K562 (cell line): ENCODE data around the gene ARID5B. TPM values are rescaled to one million over a fixed set of nuclear protein-coding genes. Genes with fewer than 3 reads are reported as not detected.

Experiments used
- ATAC-seq: fragments of 200-7000 bp; cut with Tn5 transposase; 3 replicates; pipeline ENCODE4 v1.9.1; 2020; ENCODE audit warnings: moderate library complexity
- BruUV-seq: library from RNA; stranded (reverse); fragments of 400-500 nt; replicated peaks from 2 replicates; lab custom pipeline; 2021; lab: Mats Ljungman, UMichigan
- CTCF ChIA-PET: fragments of 300-600 bp; formaldehyde crosslinking; extraction: SDS; loops from one replicate; lab custom pipeline; 2021; ENCODE audit warnings: low intra/inter-chr PET ratio; lab: Yijun Ruan, JAX
- POLR2A ChIA-PET: fragments of 300-600, 350-650 bp; sonication (Branson Sonifier 250); formaldehyde crosslinking; extraction: SDS; loops from one replicate; lab custom pipeline; 2021; ENCODE audit warnings: antibody characterized with exemption, inconsistent platforms; lab: Yijun Ruan, JAX
- DNase-seq, 4 experiments: peaks; one replicate each; pipeline versions ENCODE4 v3.0.0 to v3.0.0-alpha.2; 2011 to 2018; ENCODE audit warnings: low spot score in 3 of 4, mixed read lengths in 3 of 4; ENCODE audit errors: extremely low read depth in 1 of 4
- FAIRE-seq: peaks from 2 replicates; lab custom pipeline; 2011; peaks lifted over from hg19 to GRCh38; lab: Jason Lieb, UNC
- H2AFZ ChIP-seq: 2 replicates; pipeline ENCODE4 v1.6.0; 2011; ENCODE audit warnings: low read depth, low read length, control low read depth, inconsistent platforms
- H3K27ac ChIP-seq: fragments of 200-600 bp; 3 replicates; pipeline ENCODE4 v1.8.0; 2011; ENCODE audit warnings: low read depth, mild to moderate bottlenecking, control low read depth, inconsistent platforms, low read length, moderate library complexity, mixed read lengths; ENCODE audit errors: extremely low read depth
- H3K27me3 ChIP-seq, 2 experiments: fragments of 300-600 bp in 1 of 2; 2 replicates in 1 of 2; 3 replicates in 1 of 2; pipeline versions ENCODE4 v1.6.0 to v1.8.0; 2011; ENCODE audit warnings: inconsistent platforms in 2 of 2, low read length in 2 of 2, mild to moderate bottlenecking in 1 of 2, mixed read lengths in 1 of 2, moderate library complexity in 1 of 2; ENCODE audit not compliant: control insufficient read depth in 2 of 2, insufficient read depth in 2 of 2
- H3K36me3 ChIP-seq: fragments of 300-600 bp; 3 replicates; pipeline ENCODE4 v1.8.0; 2011; ENCODE audit warnings: mild to moderate bottlenecking, low read length, inconsistent platforms; ENCODE audit not compliant: control insufficient read depth, insufficient read depth
- H3K4me1 ChIP-seq, 2 experiments: fragments of 200-600 bp in 1 of 2; replicated peaks in 1 of 2; 2 replicates in 1 of 2; 3 replicates in 1 of 2; pipeline versions ENCODE4 v1.5.1 to v1.8.0; 2011; ENCODE audit warnings: inconsistent platforms in 2 of 2, low read length in 2 of 2, mild to moderate bottlenecking in 1 of 2, mixed read lengths in 1 of 2, moderate library complexity in 1 of 2; ENCODE audit not compliant: control insufficient read depth in 2 of 2, insufficient read depth in 2 of 2
- H3K4me2 ChIP-seq: 2 replicates; pipeline ENCODE4 v1.6.1; 2011; ENCODE audit warnings: low read length, control low read depth, inconsistent platforms, mixed read lengths; ENCODE audit not compliant: insufficient read depth
- H3K4me3 ChIP-seq: fragments of 200-600 bp; sonication (generic), shearing (Covaris generic); 2 replicates; pipeline ENCODE4 v1.5.1; 2016; ENCODE audit warnings: control low read depth, inconsistent platforms
- H3K79me2 ChIP-seq: fragments of 200-600 bp; 3 replicates; pipeline ENCODE4 v1.8.0; 2011; ENCODE audit warnings: low read length, inconsistent platforms; ENCODE audit not compliant: control insufficient read depth, insufficient read depth
- H3K9ac ChIP-seq, 2 experiments: 2 replicates each; pipeline versions ENCODE4 v1.6.0 to v1.6.1; 2011; ENCODE audit warnings: low read depth in 2 of 2, low read length in 2 of 2, control low read depth in 1 of 2, inconsistent platforms in 1 of 2, mild to moderate bottlenecking in 1 of 2, mixed read lengths in 1 of 2; ENCODE audit not compliant: insufficient read depth in 1 of 2
- H3K9me1 ChIP-seq: one replicate; pipeline ENCODE4 v1.6.0; 2011; ENCODE audit warnings: inconsistent platforms, mild to moderate bottlenecking, low read length, moderate library complexity; ENCODE audit not compliant: control insufficient read depth, insufficient read depth
- H3K9me3 ChIP-seq: replicated peaks from 2 replicates; pipeline ENCODE4 v1.5.1; 2011; ENCODE audit warnings: low read depth, low read length, inconsistent platforms; ENCODE audit not compliant: control insufficient read depth, insufficient read depth
- H4K20me1 ChIP-seq: replicated peaks from 2 replicates; pipeline ENCODE4 v1.6.1; 2011; ENCODE audit warnings: low read length, inconsistent platforms, mixed read lengths; ENCODE audit not compliant: control insufficient read depth, insufficient read depth
- ARID2 ChIP-seq: fragments of 450-650 bp; IDR thresholded peaks from 2 replicates; pipeline ENCODE4 v1.6.1; 2017; ENCODE audit warnings: antibody characterized with exemption, mild to moderate bottlenecking
- BACH1 ChIP-seq: fragments of 200-800 bp; sonication (Bioruptor generic); IDR thresholded peaks from 2 replicates; pipeline ENCODE4 v1.6.1; 2016; ENCODE audit warnings: missing genetic modification characterization, missing compliant biosample characterization
- BDP1 ChIP-seq: IDR thresholded peaks from 3 replicates; pipeline ENCODE4 v1.6.1; 2011; ENCODE audit not compliant: insufficient read length, insufficient read depth
- CBFA2T2 ChIP-seq: fragments of 450-650 bp; conservative IDR thresholded peaks from 2 replicates; pipeline ENCODE4 v1.6.1; 2017; ENCODE audit warnings: mild to moderate bottlenecking
- ETV1 ChIP-seq: fragments of 450-650 bp; conservative IDR thresholded peaks from 2 replicates; pipeline ENCODE4 v1.6.1; 2016; ENCODE audit warnings: missing genetic modification characterization, control low read depth, low read depth, missing compliant biosample characterization
- JUNB ChIP-seq: fragments of 450-650 bp; formaldehyde crosslinking; conservative IDR thresholded peaks from 2 replicates; pipeline ENCODE4 v1.4.0; 2020; ENCODE audit warnings: mild to moderate bottlenecking
- RHOXF2B ChIP-seq: fragments of 250-450 bp; sonication (Bioruptor Pico); conservative IDR thresholded peaks from 2 replicates; pipeline ENCODE4 v1.5.1; 2021
- SIX5 ChIP-seq, 2 experiments: IDR thresholded peaks; 2 replicates each; pipeline ENCODE4 v1.6.1; 2011; ENCODE audit warnings: low read length in 2 of 2, borderline replicate concordance in 1 of 2, low read depth in 1 of 2, mild to moderate bottlenecking in 1 of 2, moderate library complexity in 1 of 2; ENCODE audit not compliant: insufficient read depth in 1 of 2
- STAT5B ChIP-seq: fragments of 250-450 bp; sonication (Bioruptor Pico); IDR thresholded peaks from 2 replicates; pipeline ENCODE4 v1.8.0; 2021; ENCODE audit warnings: mild to moderate bottlenecking, inconsistent platforms
- TGIF2 ChIP-seq: sonication (generic); formaldehyde crosslinking; IDR thresholded peaks from 2 replicates; pipeline ENCODE4 v1.8.1; 2022; ENCODE audit warnings: mild to moderate bottlenecking, missing genetic modification reagents, moderate library complexity
- THAP12 ChIP-seq: fragments of 250-450 bp; sonication (Bioruptor Pico); IDR thresholded peaks from 2 replicates; pipeline ENCODE4 v1.9.0; 2021; ENCODE audit warnings: mild to moderate bottlenecking, inconsistent platforms
- ZBTB34 ChIP-seq: fragments of 250-450 bp; sonication (Bioruptor Pico); IDR thresholded peaks from 2 replicates; pipeline ENCODE4 v1.8.0; 2021; ENCODE audit warnings: mild to moderate bottlenecking, moderate library complexity
- ZC3H8 ChIP-seq: fragments of 450-650 bp; IDR thresholded peaks from 2 replicates; pipeline ENCODE4 v1.6.1; 2017
- ZEB2 ChIP-seq: fragments of 450-650 bp; IDR thresholded peaks from 2 replicates; pipeline ENCODE4 v1.6.1; 2016
- ZNF780A ChIP-seq: fragments of 250-450 bp; sonication (Bioruptor Pico); IDR thresholded peaks from 2 replicates; pipeline ENCODE4 v1.5.0; 2021; ENCODE audit warnings: mild to moderate bottlenecking
- ZNF785 ChIP-seq: fragments of 250-450 bp; sonication (Bioruptor Pico); IDR thresholded peaks from 2 replicates; pipeline ENCODE4 v1.4.0; 2020; ENCODE audit warnings: mild to moderate bottlenecking
- WGBS: fragments of 100-300 bp; shearing (Covaris generic); methylation state at CpG from one replicate; pipeline ENCODE4 v1.1.6; 2016; ENCODE audit warnings: low coverage, mixed read lengths; ENCODE audit not compliant: insufficient coverage; ENCODE audit errors: missing lambda C conversion rate; 5-methylcytosine and 5-hydroxymethylcytosine counted together
- in situ Hi-C: fragments of 300-500 bp; cut with MboI; formaldehyde crosslinking; loops from 4 replicates; pipeline ENCODE4 v1.15.0; 2018; ENCODE audit warnings: inconsistent platforms, mixed read lengths
- intact Hi-C: fragments of 100-400 bp; cut with micrococcal nuclease; formaldehyde crosslinking; loops from 2 replicates; pipeline ENCODE4 v1.14.2; 2022
- polyA plus RNA-seq, 8 experiments: library from polyadenylated mRNA; depleted of rRNA in 4 of 8; stranded (reverse) in 5 of 8; unstranded in 3 of 8; fragments of >200 nt; fragmentation: Nextera tagmentation in 2 of 8; fragmentation: Illumina TruSeq in 1 of 8; extraction: Ambion mirVana in 2 of 8; extraction: Trizol in 1 of 8; gene quantifications; 2 replicates each; pipeline versions ENCODE4 v1.2.1 to v1.2.3, GENCODE V29; 2011 to 2014; ENCODE audit warnings: inconsistent platforms in 1 of 8, missing spikeins in 1 of 8
- total RNA-seq, 7 experiments: library from RNA; depleted of rRNA in 6 of 7; stranded (reverse); fragments of >200 nt in 6 of 7; fragmentation: Illumina TruSeq in 2 of 7; extraction: Trizol in 2 of 7; gene quantifications; 2 replicates each; pipeline versions ENCODE4 v1.2.1 to v1.2.3, GENCODE V29; 2011 to 2021; ENCODE audit warnings: low replicate concordance in 1 of 7
- TF ChIP-seq, protein P1 (sequence below): fragments of 250-450 bp; sonication (Bioruptor Pico); IDR thresholded peaks from 2 replicates; pipeline ENCODE4 v1.4.0; 2020; ENCODE audit warnings: mild to moderate bottlenecking, moderate library complexity

Gene ARID5B
- total and polyA plus RNA-seq, 9 of the 15 experiments (the other 6 are each of a cell fraction or from before 2014, with no cell fraction given), result 0.48 to 1.6 (median 0.80) TPM

DNA sequence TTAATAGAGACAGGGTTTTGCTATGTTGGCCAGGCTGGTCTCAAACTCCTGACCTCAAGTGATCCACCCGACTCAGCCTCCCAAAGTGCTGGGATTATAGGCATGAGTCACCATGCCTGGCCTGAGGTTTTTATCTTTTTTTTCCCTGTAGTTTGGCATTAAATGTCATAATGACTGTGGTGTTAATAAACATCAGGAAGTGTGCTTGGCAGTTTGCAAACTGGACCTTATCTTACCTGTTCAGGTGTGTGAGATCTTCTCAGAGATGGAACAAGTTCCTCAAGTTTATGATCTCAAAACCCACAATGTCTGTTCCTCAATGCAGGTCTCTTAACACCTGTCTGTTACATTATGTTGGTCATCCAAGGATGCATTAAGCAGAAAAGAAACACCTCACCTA is 80.0 kb downstream of the ARID5B start:
- no peaks in the 10 kb centered on the region for H3K79me2 ChIP-seq
- in situ Hi-C loops, result no loop called here
- H3K4me1 ChIP-seq, result no peaks in the 10 kb centered on the region; a peak in 1 of 5 replicates
- H3K9me1 ChIP-seq, result no peaks in the 10 kb centered on the region
- no peaks in the 10 kb centered on the region for H3K9me3 ChIP-seq
- H3K27ac ChIP-seq, result no peak overlapping the region
- peak in 1 of 4 experiments; percentile 29 for DNase-seq
- 0% methylated on average over 1 of the region's 1 CpG for WGBS
- BruUV-seq, result no TSS peak
- no peaks in the 10 kb centered on the region for H3K36me3 ChIP-seq
- FAIRE-seq, result no peak
- intact Hi-C loops, result no loop called here
- ChIA-PET CTCF (no interaction called here), POLR2A (no interaction called here)
- ATAC-seq, result no peak
- no peak overlapping the region for H3K9ac ChIP-seq
- no peak overlapping the region for H3K4me2 ChIP-seq
- no peaks in the 10 kb centered on the region for H3K27me3 ChIP-seq
- no peaks in the 10 kb centered on the region for H4K20me1 ChIP-seq
- no peak overlapping the region for H3K4me3 ChIP-seq
- H2AFZ ChIP-seq, result no peak overlapping the region
- no peak for TF ChIP-seq JUNB (CRISPR knock-in tag)
- TF ChIP-seq ZEB2, result peak; percentile 95
- no peak for TF ChIP-seq RHOXF2B (CRISPR knock-in tag)
- TF ChIP-seq ZNF785 (CRISPR knock-in tag), result no peak
- peak; percentile 67 for TF ChIP-seq CBFA2T2
- TF ChIP-seq ZBTB34, result no peak
- TF ChIP-seq ARID2, result no peak
- no peak for TF ChIP-seq TGIF2 (CRISPR knock-in tag)
- no peak for TF ChIP-seq ZNF780A (CRISPR knock-in tag)
- TF ChIP-seq ETV1 (tag), result no peak
- TF ChIP-seq ZC3H8, result no peak
- TF ChIP-seq STAT5B (CRISPR knock-in tag), result no peak
- TF ChIP-seq BDP1, result no peak
- TF ChIP-seq, protein P1, sequence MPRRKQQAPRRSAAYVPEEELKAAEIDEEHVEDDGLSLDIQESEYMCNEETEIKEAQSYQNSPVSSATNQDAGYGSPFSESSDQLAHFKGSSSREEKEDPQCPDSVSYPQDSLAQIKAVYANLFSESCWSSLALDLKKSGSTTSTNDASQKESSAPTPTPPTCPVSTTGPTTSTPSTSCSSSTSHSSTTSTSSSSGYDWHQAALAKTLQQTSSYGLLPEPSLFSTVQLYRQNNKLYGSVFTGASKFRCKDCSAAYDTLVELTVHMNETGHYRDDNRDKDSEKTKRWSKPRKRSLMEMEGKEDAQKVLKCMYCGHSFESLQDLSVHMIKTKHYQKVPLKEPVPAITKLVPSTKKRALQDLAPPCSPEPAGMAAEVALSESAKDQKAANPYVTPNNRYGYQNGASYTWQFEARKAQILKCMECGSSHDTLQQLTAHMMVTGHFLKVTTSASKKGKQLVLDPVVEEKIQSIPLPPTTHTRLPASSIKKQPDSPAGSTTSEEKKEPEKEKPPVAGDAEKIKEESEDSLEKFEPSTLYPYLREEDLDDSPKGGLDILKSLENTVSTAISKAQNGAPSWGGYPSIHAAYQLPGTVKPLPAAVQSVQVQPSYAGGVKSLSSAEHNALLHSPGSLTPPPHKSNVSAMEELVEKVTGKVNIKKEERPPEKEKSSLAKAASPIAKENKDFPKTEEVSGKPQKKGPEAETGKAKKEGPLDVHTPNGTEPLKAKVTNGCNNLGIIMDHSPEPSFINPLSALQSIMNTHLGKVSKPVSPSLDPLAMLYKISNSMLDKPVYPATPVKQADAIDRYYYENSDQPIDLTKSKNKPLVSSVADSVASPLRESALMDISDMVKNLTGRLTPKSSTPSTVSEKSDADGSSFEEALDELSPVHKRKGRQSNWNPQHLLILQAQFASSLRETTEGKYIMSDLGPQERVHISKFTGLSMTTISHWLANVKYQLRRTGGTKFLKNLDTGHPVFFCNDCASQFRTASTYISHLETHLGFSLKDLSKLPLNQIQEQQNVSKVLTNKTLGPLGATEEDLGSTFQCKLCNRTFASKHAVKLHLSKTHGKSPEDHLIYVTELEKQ (CRISPR knock-in tag), result no peak
- TF ChIP-seq SIX5 (IDR thresholded peaks at IDR 0.05; ENCODE audit: borderline replicate concordance in 1 of 2, insufficient read depth in 1 of 2, low read depth in 1 of 2, low read length in 2 of 2), result no peak
- TF ChIP-seq THAP12 (CRISPR knock-in tag), result no peak
- no peak for TF ChIP-seq BACH1 (tag)
